Thoracic aorta (tissue), 2 donors: ENCODE measurements around the gene MAG. TPM values are rescaled to one million over a fixed set of nuclear protein-coding genes. Genes with fewer than 3 reads are reported as not detected.

Source experiments
- ATAC-seq: fragments of 150-250 bp; one replicate; pipeline ENCODE4 v1.8.0; 2017; ENCODE audit warnings: low read depth; ENCODE audit not compliant: insufficient number of reproducible peaks, low FRiP score
- DNase-seq: peaks from one replicate; pipeline ENCODE4 v3.0.0-alpha.2; 2020; ENCODE audit warnings: low spot score
- H3K27ac ChIP-seq, 2 donors: fragments of 200-600 bp; sonication (generic); 1 replicate in 1 of 2; 2 replicates in 1 of 2; pipeline ENCODE4 v1.5.1; 2016; ENCODE audit warnings: mild to moderate bottlenecking in 2 of 2, moderate library complexity in 2 of 2
- H3K27me3 ChIP-seq: fragments of 200-600 bp; sonication (generic); replicated peaks from 2 replicates; pipeline ENCODE4 v1.6.0; 2016; ENCODE audit warnings: mild to moderate bottlenecking; ENCODE audit not compliant: insufficient read depth
- H3K36me3 ChIP-seq: fragments of 200-600 bp; sonication (generic); one replicate; pipeline ENCODE4 v1.5.1; 2016
- H3K4me1 ChIP-seq, 2 donors: fragments of 200-600 bp; sonication (generic); 1 replicate in 1 of 2; 2 replicates in 1 of 2; pipeline versions ENCODE4 v1.5.1 to v1.6.0; 2016; ENCODE audit warnings: low read depth in 2 of 2, mild to moderate bottlenecking in 1 of 2; ENCODE audit not compliant: control insufficient read depth in 1 of 2
- H3K4me3 ChIP-seq: fragments of 200-600 bp; sonication (generic); 2 replicates; pipeline ENCODE4 v1.5.1; 2016; ENCODE audit warnings: mild to moderate bottlenecking
- H3K9me3 ChIP-seq: fragments of 200-600 bp; sonication (generic); 2 replicates; pipeline ENCODE4 v1.5.1; 2016
- CTCF ChIP-seq: fragments of 200-600 bp; sonication (generic); IDR thresholded peaks from one replicate; pipeline ENCODE4 v1.5.1; 2019; ENCODE audit warnings: antibody characterized with exemption
- total RNA-seq, 2 donors: library from RNA; depleted of rRNA; stranded (reverse); fragments of >200 nt; gene quantifications; one replicate each; pipeline versions ENCODE4 v1.1.0 to v1.2.3, GENCODE V29; 2016

The MAG gene
- total RNA-seq, 2 donors from 2014 or later, result 2.8 TPM; not detected in 1

GRCh38 chr19:35309481-35310279 is 17.7 kb downstream of the MAG start:
- no peaks in the 10 kb centered on the region for H3K9me3 ChIP-seq
- no peak for TF ChIP-seq CTCF
- H3K36me3 ChIP-seq, result no peaks in the 10 kb centered on the region
- DNase-seq, result no peak
- no peak for ATAC-seq
- no peaks in the 10 kb centered on the region for H3K4me1 ChIP-seq
- H3K27me3 ChIP-seq, result no peaks in the 10 kb centered on the region
- H3K27ac ChIP-seq, result no peak overlapping the region
- no peak overlapping the region for H3K4me3 ChIP-seq

GRCh38 chr19:35310331-35310730 is 18.4 kb downstream of the MAG start:
- H3K4me3 ChIP-seq, result no peak overlapping the region
- no peak for TF ChIP-seq CTCF
- H3K4me1 ChIP-seq, result no peaks in the 10 kb centered on the region
- H3K27ac ChIP-seq, result no peak overlapping the region
- no peak for DNase-seq
- no peaks in the 10 kb centered on the region for H3K27me3 ChIP-seq
- H3K36me3 ChIP-seq, result no peaks in the 10 kb centered on the region
- ATAC-seq, result no peak
- no peaks in the 10 kb centered on the region for H3K9me3 ChIP-seq

- ATAC-seq (no peak), DNase-seq (no peak)
- H3K9me3 ChIP-seq, result no peaks in the 10 kb centered on the region
- H3K27ac ChIP-seq, result no peak overlapping the region
- H3K36me3 ChIP-seq, result no peaks in the 10 kb centered on the region
- no peak for TF ChIP-seq CTCF
- H3K27me3 ChIP-seq, result no peaks in the 10 kb centered on the region
- H3K4me3 ChIP-seq, result no peak overlapping the region
- H3K4me1 ChIP-seq, result no peaks in the 10 kb centered on the region
Observed at GRCh38 chr19:35310811-35311465, 19.0 kb downstream of the MAG start.

GRCh38 chr19:35311901-35312665 is 20.1 kb downstream of the MAG start:
- no peaks in the 10 kb centered on the region for H3K27me3 ChIP-seq
- no peaks in the 10 kb centered on the region for H3K9me3 ChIP-seq
- ATAC-seq (no peak), DNase-seq (no peak)
- no peak overlapping the region for H3K27ac ChIP-seq
- no peak overlapping the region for H3K4me3 ChIP-seq
- no peaks in the 10 kb centered on the region for H3K4me1 ChIP-seq
- H3K36me3 ChIP-seq, result no peaks in the 10 kb centered on the region
- no peak for TF ChIP-seq CTCF

- H3K9me3 ChIP-seq, result no peaks in the 10 kb centered on the region
- no peaks in the 10 kb centered on the region for H3K4me1 ChIP-seq
- ATAC-seq (no peak), DNase-seq (no peak)
- H3K36me3 ChIP-seq, result no peaks in the 10 kb centered on the region
- H3K4me3 ChIP-seq, result no peak overlapping the region
- H3K27me3 ChIP-seq, result no peaks in the 10 kb centered on the region
- no peak overlapping the region for H3K27ac ChIP-seq
- no peak for TF ChIP-seq CTCF
Observed at GRCh38 chr19:35313587-35313986, 21.6 kb downstream of the MAG start.
